GM12874 (cell line): ENCODE data around the gene MOSPD3.

Experiments used
- CTCF ChIP-seq: IDR thresholded peaks from 2 replicates; pipeline ENCODE4 v1.5.1; 2011; ENCODE audit warnings: low read depth, mild to moderate bottlenecking, control low read depth, low read length, moderate library complexity; ENCODE audit not compliant: insufficient read depth

MOSPD3 gene

DNA sequence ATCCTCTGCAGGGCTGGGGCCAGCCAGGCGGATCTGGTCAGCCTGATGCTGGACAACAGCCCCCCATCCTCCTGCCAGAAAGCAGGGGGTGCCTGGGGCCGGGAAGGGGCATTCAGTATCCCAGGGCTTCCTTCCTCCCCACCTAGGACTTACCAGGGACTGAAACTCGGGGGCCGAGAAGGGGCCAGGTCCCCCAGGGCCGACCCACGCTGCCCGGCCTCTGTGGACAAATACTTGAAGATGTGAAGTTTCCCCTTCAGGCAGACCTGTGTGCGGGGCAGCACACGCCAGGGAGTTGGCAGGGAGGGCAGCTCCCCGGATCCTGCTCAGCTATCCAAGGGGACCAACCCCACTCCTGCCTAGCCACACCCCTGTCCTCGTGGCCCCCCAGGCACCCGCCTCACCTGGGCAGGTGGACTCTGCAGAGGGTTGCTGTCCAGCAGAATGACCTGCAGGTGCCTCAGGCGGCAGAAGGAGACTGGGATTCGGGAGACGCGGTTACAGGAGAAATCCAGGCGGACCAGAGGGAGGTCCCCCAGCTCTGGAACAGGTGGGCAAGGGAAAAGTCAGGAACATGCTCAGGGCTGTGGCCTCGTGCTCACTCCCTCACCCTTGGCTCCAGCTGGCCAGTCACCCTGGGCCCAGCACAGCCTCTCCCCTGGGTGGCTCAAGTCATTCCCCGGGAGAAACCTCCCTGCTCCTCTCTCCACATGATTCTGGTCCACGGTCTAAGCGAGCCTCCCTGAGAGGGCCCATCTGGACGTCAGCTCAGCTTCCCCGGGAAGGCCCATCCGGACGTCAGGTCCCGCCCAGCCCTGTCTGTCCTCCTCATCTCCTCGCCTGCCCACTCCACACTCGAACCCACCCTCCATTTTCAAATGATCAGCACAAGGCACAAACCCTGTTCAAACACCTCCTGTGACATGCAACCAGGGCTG lies 33.8 kb upstream of the MOSPD3 start:
- TF ChIP-seq CTCF: no peak

- no peak for TF ChIP-seq CTCF
Measured at GRCh38 chr7:100580466-100581283, 31.7 kb upstream of the MOSPD3 start.

DNA sequence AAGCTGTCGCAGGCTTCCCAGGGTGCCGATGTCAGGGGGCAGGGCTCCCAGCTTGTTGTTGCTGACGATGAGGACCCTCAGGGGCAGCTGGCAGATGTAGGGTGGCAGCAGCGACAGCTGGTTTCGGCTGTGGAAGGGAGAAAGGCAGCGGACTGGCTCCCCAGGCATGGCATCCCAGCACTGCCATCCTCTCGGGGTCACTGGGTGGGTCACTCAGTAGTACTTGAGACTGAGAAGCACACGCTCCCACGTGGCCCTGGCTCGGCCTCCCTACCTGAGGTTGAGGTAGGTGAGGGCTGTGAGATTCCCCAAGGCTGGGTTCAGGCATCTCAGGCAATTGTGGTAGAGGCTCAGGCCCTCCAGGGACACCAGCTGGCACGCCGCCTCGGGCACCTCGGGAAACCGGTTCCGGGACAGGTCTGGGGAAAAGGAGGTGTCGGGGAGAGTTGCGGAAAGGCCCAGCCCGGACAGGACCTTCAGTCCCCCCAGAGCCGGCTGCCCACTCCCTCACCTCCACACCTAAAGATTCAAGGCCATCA lies 30.2 kb upstream of the MOSPD3 start:
- no peak for TF ChIP-seq CTCF

GRCh38 chr7:100582650-100583049 lies 29.7 kb upstream of the MOSPD3 start:
- TF ChIP-seq CTCF: no peak

GRCh38 chr7:100583132-100584053 lies 28.9 kb upstream of the MOSPD3 start:
- TF ChIP-seq CTCF: no peak

- TF ChIP-seq CTCF: no peak
Measured at GRCh38 chr7:100584054-100584682, 28.2 kb upstream of the MOSPD3 start.
